Cardiac fibroblast (primary cell): ENCODE results near the gene WDR62.

ENCODE experiments used
- DNase-seq, 2 donors: peaks; one replicate each; pipeline versions ENCODE4 v3.0.0 to v3.0.0-alpha.2; 2010; ENCODE audit warnings: low read depth in 2 of 2
- H3K4me3 ChIP-seq, 2 donors: replicated peaks in 1 of 2; 1 replicate in 1 of 2; 2 replicates in 1 of 2; pipeline ENCODE4 v1.5.1; 2011; ENCODE audit warnings: low read depth in 2 of 2, low read length in 2 of 2, mild to moderate bottlenecking in 2 of 2, moderate library complexity in 1 of 2
- TF ChIP-seq, protein P1 (sequence below): IDR thresholded peaks from one replicate; pipeline ENCODE4 v1.5.1; 2011; ENCODE audit warnings: low read depth, mild to moderate bottlenecking, low read length, inconsistent platforms

The WDR62 gene

GRCh38 chr19:36054733-36055686 is at the start of gene WDR62:
Gene WDR62 (plus strand): TSS chr19:36054897. CDS start chr19:36054972, 75 bp downstream.
- TF ChIP-seq, protein P1, sequence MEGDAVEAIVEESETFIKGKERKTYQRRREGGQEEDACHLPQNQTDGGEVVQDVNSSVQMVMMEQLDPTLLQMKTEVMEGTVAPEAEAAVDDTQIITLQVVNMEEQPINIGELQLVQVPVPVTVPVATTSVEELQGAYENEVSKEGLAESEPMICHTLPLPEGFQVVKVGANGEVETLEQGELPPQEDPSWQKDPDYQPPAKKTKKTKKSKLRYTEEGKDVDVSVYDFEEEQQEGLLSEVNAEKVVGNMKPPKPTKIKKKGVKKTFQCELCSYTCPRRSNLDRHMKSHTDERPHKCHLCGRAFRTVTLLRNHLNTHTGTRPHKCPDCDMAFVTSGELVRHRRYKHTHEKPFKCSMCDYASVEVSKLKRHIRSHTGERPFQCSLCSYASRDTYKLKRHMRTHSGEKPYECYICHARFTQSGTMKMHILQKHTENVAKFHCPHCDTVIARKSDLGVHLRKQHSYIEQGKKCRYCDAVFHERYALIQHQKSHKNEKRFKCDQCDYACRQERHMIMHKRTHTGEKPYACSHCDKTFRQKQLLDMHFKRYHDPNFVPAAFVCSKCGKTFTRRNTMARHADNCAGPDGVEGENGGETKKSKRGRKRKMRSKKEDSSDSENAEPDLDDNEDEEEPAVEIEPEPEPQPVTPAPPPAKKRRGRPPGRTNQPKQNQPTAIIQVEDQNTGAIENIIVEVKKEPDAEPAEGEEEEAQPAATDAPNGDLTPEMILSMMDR, result no peak
- peak within 1 kb of the TSS; percentile 64 to 81 for H3K4me3 ChIP-seq
- peak in 1 of 2 donors; percentile 93 for DNase-seq

GRCh38 chr19:36006955-36007354 is 47.7 kb upstream of the WDR62 start:
- DNase-seq, result no peak
- H3K4me3 ChIP-seq, result no peak overlapping the region
- TF ChIP-seq, protein P1, result no peak

- peak within 1 kb of the TSS; percentile 39 to 41 for H3K4me3 ChIP-seq
- DNase-seq, result no peak
- TF ChIP-seq, protein P1, result no peak
Observed at GRCh38 chr19:36008336-36008978, 46.2 kb upstream of the WDR62 start, which contains the start of gene SYNE4. Gene SYNE4 (minus strand): TSS chr19:36008813. CDS start chr19:36008681, 132 bp downstream.

DNA sequence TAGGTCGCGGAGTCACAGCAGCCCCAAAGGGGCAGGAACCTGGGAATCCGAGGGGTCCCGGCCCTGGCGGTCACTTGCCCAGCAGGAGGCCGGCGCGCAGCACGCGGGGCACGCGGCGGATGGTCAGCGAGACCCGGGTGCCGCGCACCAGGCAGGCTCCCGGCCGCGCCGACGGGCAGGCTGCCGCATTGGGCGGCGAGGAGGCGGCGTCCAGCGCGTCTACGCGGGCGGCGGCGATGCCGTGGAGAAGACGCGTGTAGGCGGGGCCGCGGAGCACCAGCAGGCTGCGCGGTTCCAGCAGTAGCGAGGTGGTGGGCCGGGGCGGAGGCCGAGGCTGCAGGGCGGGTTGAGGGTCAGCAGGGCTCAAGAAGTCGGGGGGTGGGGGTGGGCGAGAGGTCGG is 45.5 kb upstream of the WDR62 start:
- DNase-seq, result peak; percentile 50 to 74
- TF ChIP-seq, protein P1, result no peak
- H3K4me3 ChIP-seq, result peak overlapping the region; percentile 39 to 41

- TF ChIP-seq, protein P1, result no peak
- DNase-seq, result no peak
- H3K4me3 ChIP-seq, result peak overlapping the region; percentile 39 to 41
Observed at GRCh38 chr19:36009633-36010379, 44.9 kb upstream of the WDR62 start.

- TF ChIP-seq, protein P1, result no peak
Observed at GRCh38 chr19:36010402-36010801, 44.3 kb upstream of the WDR62 start.

More at GRCh38 chr19:36010402-36010801, 44.3 kb upstream of the WDR62 start:
- no peak for DNase-seq
- H3K4me3 ChIP-seq, result no peak overlapping the region
